HK-2 (cell line): ENCODE data around the gene MEGF6.
"Not testable (repeated sequence)": the region's sequence is repeated elsewhere in the genome, so short reads cannot be mapped to it uniquely, and the experiment has no call there.

Experiments
- DNase-seq: peaks from one replicate; pipeline ENCODE4 v3.0.0-alpha.2; 2018; ENCODE audit not compliant: unreplicated experiment

MEGF6 gene

GRCh38 chr1:3593334-3593733 is 18.0 kb downstream of the MEGF6 start:
- DNase-seq: no peak

- DNase-seq: no peak
These were observed 20.1 kb downstream of the MEGF6 start for GRCh38 chr1:3590951-3591865.

- no peak for DNase-seq
These were observed 21.1 kb downstream of the MEGF6 start for GRCh38 chr1:3590139-3590763.

GRCh38 chr1:3588395-3588794 is 22.9 kb downstream of the MEGF6 start:
- no peak for DNase-seq

- DNase-seq: no peak
These were observed 24.1 kb downstream of the MEGF6 start for GRCh38 chr1:3586986-3587759.

GRCh38 chr1:3585940-3586568 is 25.3 kb downstream of the MEGF6 start:
- no peak for DNase-seq

- not testable (repeated sequence) for DNase-seq
These were observed 25.9 kb downstream of the MEGF6 start for GRCh38 chr1:3585353-3585868.

GRCh38 chr1:3584915-3585314 is 26.4 kb downstream of the MEGF6 start:
- DNase-seq: no peak

GRCh38 chr1:3583751-3584150 is 27.6 kb downstream of the MEGF6 start:
- DNase-seq: not testable (repeated sequence)

GRCh38 chr1:3581296-3582036 is 29.8 kb downstream of the MEGF6 start:
- DNase-seq: no peak

GRCh38 chr1:3580231-3580630 is 31.1 kb downstream of the MEGF6 start:
- DNase-seq: no peak

- no peak for DNase-seq
These were observed 31.7 kb downstream of the MEGF6 start for GRCh38 chr1:3579626-3580025.

- DNase-seq: no peak
These were observed 32.4 kb downstream of the MEGF6 start for GRCh38 chr1:3578906-3579305.

- DNase-seq: no peak
These were observed 32.9 kb downstream of the MEGF6 start for GRCh38 chr1:3578433-3578805.

- peak; percentile 76 for DNase-seq
These were observed 33.4 kb downstream of the MEGF6 start for GRCh38 chr1:3577711-3578432.

GRCh38 chr1:3577300-3577699 is 34.0 kb downstream of the MEGF6 start:
- DNase-seq: peak; percentile 38

- DNase-seq: no peak
These were observed 35.3 kb downstream of the MEGF6 start for GRCh38 chr1:3575993-3576392.

GRCh38 chr1:3575515-3575914 is 35.8 kb downstream of the MEGF6 start:
- not testable (repeated sequence) for DNase-seq

- DNase-seq: no peak
These were observed 37.8 kb downstream of the MEGF6 start for GRCh38 chr1:3573500-3573899.

GRCh38 chr1:3572638-3573037 is 38.7 kb downstream of the MEGF6 start:
- not testable (repeated sequence) for DNase-seq
